Breast epithelium (tissue), 4 donors: ENCODE results near the gene FAM20C. TPM values are rescaled to one million over a fixed set of nuclear protein-coding genes. Genes with fewer than 3 reads are reported as not detected.
"Not testable (repeated sequence)": the region's sequence is repeated elsewhere in the genome, so short reads cannot be mapped to it uniquely, and the experiment has no call there.

Source experiments
- DNase-seq, 2 donors: peaks; one replicate each; pipeline ENCODE4 v3.0.0-alpha.2; 2019; ENCODE audit warnings: low spot score in 2 of 2
- H3K27ac ChIP-seq, 2 donors: fragments of 200-600 bp; sonication (generic) in 1 of 2; one replicate each; pipeline ENCODE4 v1.5.1; 2016 to 2019; ENCODE audit warnings: mild to moderate bottlenecking in 1 of 2
- H3K27me3 ChIP-seq, 2 donors: fragments of 200-600 bp; sonication (generic) in 1 of 2; one replicate each; pipeline versions ENCODE4 v1.5.1 to v1.6.0; 2017 to 2019; ENCODE audit warnings: control low read depth in 1 of 2, mild to moderate bottlenecking in 1 of 2
- H3K36me3 ChIP-seq: fragments of 200-600 bp; one replicate; pipeline ENCODE4 v1.5.1; 2019
- H3K4me1 ChIP-seq, 2 donors: fragments of 200-600 bp; sonication (generic); one replicate each; pipeline ENCODE4 v1.5.1; 2016 to 2019; ENCODE audit warnings: control low read depth in 1 of 2
- H3K4me3 ChIP-seq, 3 donors: fragments of 200-600 bp; sonication (generic); 1 replicate in 2 of 3; 2 replicates in 1 of 3; pipeline ENCODE4 v1.5.1; 2016 to 2019; ENCODE audit warnings: mild to moderate bottlenecking in 3 of 3, moderate library complexity in 2 of 3
- H3K9me3 ChIP-seq, 2 donors: fragments of 200-600 bp; sonication (generic) in 1 of 2; one replicate each; pipeline ENCODE4 v1.5.1; 2016 to 2019; ENCODE audit warnings: control low read depth in 1 of 2
- CTCF ChIP-seq, 3 donors: fragments of 450-650 bp; IDR thresholded peaks; one replicate each; pipeline ENCODE4 v1.5.1; 2016 to 2017; ENCODE audit warnings: antibody characterized with exemption in 3 of 3, mild to moderate bottlenecking in 3 of 3, moderate library complexity in 3 of 3
- POLR2A ChIP-seq: fragments of 450-650 bp; IDR thresholded peaks from one replicate; pipeline ENCODE4 v1.6.1; 2016; ENCODE audit warnings: antibody characterized with exemption, mild to moderate bottlenecking, moderate library complexity
- POLR2AphosphoS5 ChIP-seq, 3 donors: sonication (generic); formaldehyde crosslinking; IDR thresholded peaks; one replicate each; pipeline ENCODE4 v1.6.1; 2017; ENCODE audit warnings: antibody characterized with exemption in 3 of 3
- intact Hi-C: fragments of 100-400 bp; cut with DNase I; formaldehyde crosslinking; loops from one replicate; pipeline ENCODE4 v1.15.1; 2023; ENCODE audit warnings: low total_unique reads
- total RNA-seq, 3 donors: library from RNA; depleted of rRNA; stranded (reverse); fragments of >200 nt; gene quantifications; one replicate each; pipeline ENCODE4 v1.1.0, GENCODE V29; 2016

FAM20C gene
- total RNA-seq, 3 donors from 2014 or later = 30.7 to 73.7 (median 71.0) TPM

DNA sequence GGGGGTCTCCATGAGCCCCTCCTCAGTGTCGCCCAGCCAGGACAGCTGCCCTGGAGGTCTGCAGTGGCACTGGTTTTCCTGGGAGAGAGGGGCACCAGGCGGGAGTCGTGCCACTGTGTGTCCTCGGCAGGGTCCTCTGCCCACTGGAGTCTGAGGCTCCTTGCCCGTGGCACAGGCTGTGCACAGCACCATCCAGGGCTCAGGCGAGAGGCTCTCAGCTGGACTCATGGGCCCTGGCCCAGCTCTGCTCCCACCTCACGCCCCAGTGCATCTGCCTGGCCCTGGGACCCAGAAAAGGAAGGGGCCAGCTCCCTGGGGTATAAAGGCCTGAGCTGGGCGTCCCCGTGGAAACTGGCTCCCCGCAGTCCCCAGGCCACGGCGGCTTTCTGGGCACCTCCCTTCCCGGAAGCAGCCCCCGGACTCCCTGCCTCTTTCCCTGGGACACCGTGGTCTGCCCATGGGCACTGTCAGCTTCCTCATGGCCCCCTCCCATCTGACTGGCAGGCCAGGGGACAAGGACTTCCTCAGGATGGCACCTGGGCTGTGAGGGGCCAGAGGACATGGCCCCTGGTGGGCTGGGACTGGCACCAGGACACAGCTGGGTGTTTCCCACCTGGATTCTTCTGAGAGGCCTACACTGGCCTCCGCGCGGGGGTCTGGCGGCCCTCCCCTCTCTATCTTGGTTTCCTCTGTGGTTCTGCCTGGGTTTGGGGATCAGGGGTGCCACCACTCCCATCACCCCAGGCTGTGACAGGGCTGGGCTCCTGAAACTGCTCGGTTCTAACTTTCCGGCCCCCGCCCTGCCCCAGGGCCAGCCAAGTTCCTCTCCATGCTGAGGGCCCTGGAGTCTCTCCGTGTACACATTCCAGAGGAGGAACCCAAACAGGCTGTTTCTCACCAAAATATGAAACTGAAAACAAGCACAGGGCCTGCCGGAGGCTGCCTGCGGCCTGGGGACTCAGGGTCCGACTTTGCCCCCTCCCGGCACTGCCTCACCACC, 103.1 kb downstream of the FAM20C start:
- DNase-seq = peak in 1 of 2 donors; percentile 36
- no peak for TF ChIP-seq CTCF (IDR thresholded peaks at IDR 0.05)
- no peak for TF ChIP-seq POLR2AphosphoS5 (IDR thresholded peaks at IDR 0.05)
- TF ChIP-seq POLR2A = no peak
- H3K9me3 ChIP-seq = no peaks in the 10 kb centered on the region
- no peak overlapping the region for H3K27ac ChIP-seq
- no peak overlapping the region for H3K4me3 ChIP-seq
- H3K27me3 ChIP-seq = peaks cover 3 to 54% of the 10 kb centered on the region in 2 donors
- no peaks in the 10 kb centered on the region for H3K36me3 ChIP-seq
- intact Hi-C loops = no loop called here
- H3K4me1 ChIP-seq = no peaks in the 10 kb centered on the region

- no peak overlapping the region for H3K27ac ChIP-seq
- peaks cover 0 to 46% of the 10 kb centered on the region in 2 donors for H3K27me3 ChIP-seq
- H3K4me3 ChIP-seq = no peak overlapping the region
- no peaks in the 10 kb centered on the region for H3K9me3 ChIP-seq
- peak in 1 of 2 donors; percentile 35 for DNase-seq
- H3K36me3 ChIP-seq = no peaks in the 10 kb centered on the region
- intact Hi-C loops = no loop called here
- no peaks in the 10 kb centered on the region for H3K4me1 ChIP-seq
- no peak for TF ChIP-seq POLR2AphosphoS5 (IDR thresholded peaks at IDR 0.05)
- TF ChIP-seq CTCF (IDR thresholded peaks at IDR 0.05) = no peak
- TF ChIP-seq POLR2A = no peak
Observed at GRCh38 chr7:296373-296945, 104.1 kb downstream of the FAM20C start.

DNA sequence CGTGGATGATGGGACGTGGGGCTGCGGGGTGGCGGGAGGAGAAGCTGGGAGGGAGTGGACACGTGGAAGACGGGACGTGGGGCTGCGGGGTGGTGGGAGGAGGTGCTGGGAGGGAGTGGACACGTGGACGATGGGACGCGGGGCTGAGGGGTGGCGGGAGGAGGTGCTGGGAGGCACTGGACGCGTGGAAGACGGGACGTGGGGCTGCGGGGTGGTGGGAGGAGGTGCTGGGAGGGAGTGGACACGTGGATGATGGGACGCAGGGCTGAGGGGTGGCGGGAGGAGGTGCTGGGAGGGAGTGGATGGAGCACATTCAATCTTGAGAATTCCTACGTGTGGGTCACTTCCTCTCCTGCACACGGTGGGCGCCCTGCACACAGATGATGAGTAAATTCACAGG, 104.8 kb downstream of the FAM20C start:
- H3K36me3 ChIP-seq, H3K27ac ChIP-seq, intact Hi-C loops, H3K4me3 ChIP-seq, H3K4me1 ChIP-seq, H3K9me3 ChIP-seq: not testable (repeated sequence)
- DNase-seq = peak in 1 of 2 donors; percentile 36
- peaks cover 0 to 39% of the 10 kb centered on the region in 2 donors for H3K27me3 ChIP-seq

DNA sequence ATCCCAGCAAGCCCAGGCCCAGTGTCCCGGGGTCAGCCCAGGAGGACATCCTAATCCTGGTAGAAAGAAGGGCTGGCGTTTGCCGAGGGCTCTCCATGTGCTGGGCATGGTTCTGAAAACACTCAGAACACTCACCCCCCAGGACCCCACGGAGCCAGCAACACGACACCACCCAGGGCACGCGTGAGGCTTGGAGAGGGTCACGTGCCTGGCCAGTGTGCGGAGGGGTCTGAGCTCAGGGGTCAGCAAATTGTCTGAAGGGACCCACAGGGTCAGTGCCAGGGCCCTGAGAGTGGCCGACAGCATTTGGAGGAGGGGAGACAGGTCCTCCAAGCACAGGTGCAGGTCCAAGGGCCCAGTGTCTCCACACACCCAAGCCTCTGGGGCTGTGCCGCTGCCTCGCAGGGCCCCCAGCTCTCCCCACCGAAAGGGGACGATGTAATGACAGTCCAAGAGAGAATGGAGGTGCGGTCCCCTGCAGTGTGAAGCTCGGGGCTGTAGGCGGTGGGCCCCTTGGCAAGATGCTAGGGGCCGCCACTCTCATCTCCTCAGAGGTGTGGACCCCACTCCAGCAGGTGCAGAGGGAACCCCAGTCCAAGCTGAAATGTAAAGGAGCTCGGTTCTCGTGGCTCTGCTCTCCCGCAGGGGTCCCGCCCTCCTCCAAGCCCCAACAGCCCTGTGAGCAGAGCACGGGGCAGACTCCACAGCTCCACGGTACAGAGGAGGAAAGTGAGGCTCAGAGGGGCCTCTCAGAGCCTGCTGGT, 105.4 kb downstream of the FAM20C start:
- peaks cover 0 to 33% of the 10 kb centered on the region in 2 donors for H3K27me3 ChIP-seq
- intact Hi-C loops = no loop called here
- H3K4me3 ChIP-seq = no peak overlapping the region
- H3K9me3 ChIP-seq = no peaks in the 10 kb centered on the region
- no peaks in the 10 kb centered on the region for H3K36me3 ChIP-seq
- TF ChIP-seq POLR2A (no peak), CTCF (IDR thresholded peaks at IDR 0.05) (no peak), POLR2AphosphoS5 (IDR thresholded peaks at IDR 0.05) (no peak)
- H3K4me1 ChIP-seq = no peaks in the 10 kb centered on the region
- DNase-seq = peak in 1 of 2 donors; percentile 50
- no peak overlapping the region for H3K27ac ChIP-seq

DNA sequence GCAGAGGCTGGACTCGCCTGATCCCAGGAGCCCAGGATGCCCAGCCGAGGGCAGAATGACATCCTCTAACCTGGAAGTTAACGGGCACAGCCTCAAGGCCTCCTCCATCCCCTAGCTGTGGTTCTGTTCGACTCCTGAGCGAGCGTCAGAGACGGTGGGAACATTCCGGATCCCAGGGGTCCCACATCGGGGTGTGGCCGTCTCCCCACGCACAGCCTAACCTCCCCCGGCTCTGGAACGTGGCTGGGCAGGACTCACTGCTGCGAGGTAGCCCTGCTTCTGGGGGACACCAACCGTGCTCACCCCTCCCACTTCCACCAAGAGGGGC, 106.0 kb downstream of the FAM20C start:
- peak in 1 of 2 donors; percentile 27 for DNase-seq
- Histone ChIP-seq H3K9me3 (no peaks in the 10 kb centered on the region), H3K4me1 (no peaks in the 10 kb centered on the region), H3K27me3 (peaks cover 0 to 27% of the 10 kb centered on the region in 2 donors), H3K4me3 (no peak overlapping the region), H3K36me3 (no peaks in the 10 kb centered on the region), H3K27ac (no peak overlapping the region)
- no peak for TF ChIP-seq POLR2AphosphoS5 (IDR thresholded peaks at IDR 0.05)
- TF ChIP-seq POLR2A = no peak
- TF ChIP-seq CTCF (IDR thresholded peaks at IDR 0.05) = no peak
- intact Hi-C loops = no loop called here
